ENCODE measurements around the gene HSPBP1. TPM values are rescaled to one million over a fixed set of nuclear protein-coding genes. Genes with fewer than 3 reads are reported as not detected.

The HSPBP1 gene
- total RNA-seq, 2 donors from 2014 or later: 12.5 to 51.1 TPM

DNA sequence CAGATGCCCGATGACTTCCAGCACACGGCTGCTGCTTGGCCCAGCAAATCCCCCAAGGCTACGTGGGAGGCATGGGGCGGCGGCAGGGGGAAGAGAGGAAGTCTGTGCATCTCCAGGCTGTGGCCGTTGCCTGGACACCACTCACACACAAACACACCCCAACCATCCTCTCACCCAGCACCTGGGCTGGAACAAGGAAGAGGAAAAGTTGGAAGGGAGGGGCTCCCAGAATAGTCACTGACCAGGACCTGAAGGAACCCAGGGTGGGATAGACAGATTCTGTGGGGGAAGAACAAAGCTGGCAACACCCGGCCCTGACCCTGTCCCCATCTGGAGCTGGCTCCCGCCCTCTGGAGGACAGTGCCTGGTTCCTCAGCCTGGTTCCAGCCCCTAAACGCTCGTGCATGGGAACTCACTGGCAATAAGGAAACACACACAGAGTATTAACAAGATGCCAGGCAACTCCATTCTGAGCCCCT lies 32.2 kb downstream of the HSPBP1 start:
- WGBS, 2 donors: 68 to 80% methylated on average over 6 to 10 of the region's 10 CpGs
- H3K4me3 ChIP-seq: no peak overlapping the region
- peaks cover 8 to 14% of the 10 kb centered on the region in 2 donors for H3K36me3 ChIP-seq (replicated peaks in 1 of 2; ENCODE audit: insufficient read depth in 1 of 2, low read depth in 2 of 2)
- no peak for TF ChIP-seq POLR2A (IDR thresholded peaks at IDR 0.05)
- TF ChIP-seq CTCF (IDR thresholded peaks at IDR 0.05): no peak
- no peaks in the 10 kb centered on the region for H3K4me1 ChIP-seq
- no peaks in the 10 kb centered on the region for H3K9me3 ChIP-seq
- no peak for ATAC-seq
- H3K27me3 ChIP-seq: no peaks in the 10 kb centered on the region
- intact Hi-C loops (cut with DNase I): no loop called here
- H3K27ac ChIP-seq: no peak overlapping the region
- peak in 1 of 4 donors; percentile 33 for DNase-seq

- peaks cover 17 to 23% of the 10 kb centered on the region in 2 donors for H3K36me3 ChIP-seq (replicated peaks in 1 of 2; ENCODE audit: insufficient read depth in 1 of 2, low read depth in 2 of 2)
These were observed 33.2 kb downstream of the HSPBP1 start for GRCh38 chr19:55246462-55247451.

GRCh38 chr19:55245236-55245904 lies 34.5 kb downstream of the HSPBP1 start:
- intact Hi-C loops (cut with DNase I): no loop called here
- Histone ChIP-seq H3K4me1 (no peaks in the 10 kb centered on the region), H3K27me3 (no peaks in the 10 kb centered on the region), H3K4me3 (no peak overlapping the region), H3K9me3 (no peaks in the 10 kb centered on the region), H3K36me3 (replicated peaks in 1 of 2; ENCODE audit: insufficient read depth in 1 of 2, low read depth in 2 of 2) (peaks cover 23 to 29% of the 10 kb centered on the region in 2 donors), H3K27ac (no peak overlapping the region)
- ATAC-seq: no peak
- WGBS, 2 donors: 71 to 93% methylated on average over 1 to 18 of the region's 23 CpGs
- no peak for DNase-seq
- no peak for TF ChIP-seq POLR2A (IDR thresholded peaks at IDR 0.05)
- TF ChIP-seq CTCF (IDR thresholded peaks at IDR 0.05): no peak

More at GRCh38 chr19:55246462-55247451, 33.2 kb downstream of the HSPBP1 start:
- intact Hi-C loops (cut with DNase I): no loop called here
- no peaks in the 10 kb centered on the region for H3K9me3 ChIP-seq
- H3K4me3 ChIP-seq: no peak overlapping the region
- no peak overlapping the region for H3K27ac ChIP-seq
- H3K4me1 ChIP-seq: no peaks in the 10 kb centered on the region
- no peaks in the 10 kb centered on the region for H3K27me3 ChIP-seq
- no peak for ATAC-seq
- no peak for DNase-seq
- 86 to 91% methylated on average over 31 to 37 of the region's 40 CpGs for WGBS, 2 donors
- TF ChIP-seq POLR2A (IDR thresholded peaks at IDR 0.05) (no peak), CTCF (IDR thresholded peaks at IDR 0.05) (no peak)

DNA sequence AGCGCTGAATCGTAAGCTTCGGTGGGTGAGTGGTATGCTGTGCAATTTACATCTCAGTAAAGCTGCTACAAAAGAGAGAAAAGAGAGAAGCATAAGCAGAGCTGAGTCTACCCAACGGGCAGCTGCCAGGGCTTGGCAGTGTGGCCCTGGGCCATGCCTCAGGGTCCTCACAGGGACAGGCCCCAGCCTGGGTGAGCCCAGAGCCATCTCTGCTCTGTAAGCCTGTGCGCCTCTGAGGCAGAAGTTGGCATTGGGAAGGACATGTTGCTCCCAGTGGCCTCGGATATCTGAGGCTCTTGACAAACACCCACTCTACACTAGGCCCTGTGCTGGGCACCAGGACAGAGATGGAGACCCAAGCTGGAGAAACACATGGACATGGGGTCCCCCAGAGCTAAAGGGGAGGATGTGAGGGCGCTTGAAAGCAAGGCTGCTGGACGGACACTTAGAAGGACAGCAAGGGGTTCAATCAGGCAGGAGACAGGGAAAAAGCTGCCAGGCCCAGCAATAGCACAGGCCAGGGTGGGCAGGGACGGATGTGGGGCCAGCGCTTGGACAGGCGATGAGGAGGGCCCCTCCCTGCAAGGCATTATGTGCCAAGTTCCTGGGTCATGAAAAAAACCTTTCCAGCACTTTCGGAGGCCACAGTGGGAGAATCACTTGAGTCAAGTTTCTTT lies 35.8 kb downstream of the HSPBP1 start:
- H3K27ac ChIP-seq: no peak overlapping the region
- no peak for ATAC-seq
- TF ChIP-seq CTCF (IDR thresholded peaks at IDR 0.05) (no peak), POLR2A (IDR thresholded peaks at IDR 0.05) (no peak)
- H3K4me3 ChIP-seq: no peak overlapping the region
- peak in 1 of 4 donors; percentile 2 for DNase-seq
- intact Hi-C loops (cut with DNase I): no loop called here
- H3K4me1 ChIP-seq: no peaks in the 10 kb centered on the region
- no peaks in the 10 kb centered on the region for H3K27me3 ChIP-seq
- no peaks in the 10 kb centered on the region for H3K9me3 ChIP-seq
- H3K36me3 ChIP-seq (replicated peaks in 1 of 2; ENCODE audit: insufficient read depth in 1 of 2, low read depth in 2 of 2): peaks cover 28 to 39% of the 10 kb centered on the region in 2 donors
- 87 to 91% methylated on average over 12 of the region's 12 CpGs for WGBS, 2 donors
